ENCODE measurements around the gene MVB12B. TPM values are rescaled to one million over a fixed set of nuclear protein-coding genes. Genes with fewer than 3 reads are reported as not detected.
"Not testable (repeated sequence)": the region's sequence is repeated elsewhere in the genome, so short reads cannot be mapped to it uniquely, and the experiment has no call there.

MVB12B gene
- polyA plus RNA-seq, 2 donors: 2.1 to 2.4 TPM

- H3K36me3 ChIP-seq (ENCODE audit: control insufficient read depth in 2 of 2, insufficient read depth in 2 of 2, low read length in 1 of 2): no peaks in the 10 kb centered on the region
- no peaks in the 10 kb centered on the region for H3K4me1 ChIP-seq (ENCODE audit: control insufficient read depth in 2 of 2, insufficient read depth in 2 of 2, low read length in 1 of 2)
- no peak overlapping the region for H3K4me3 ChIP-seq (ENCODE audit: low read depth in 1 of 2, low read length in 2 of 2)
- WGBS, 2 donors: 65 to 72% methylated on average over 15 of the region's 15 CpGs
- no peaks in the 10 kb centered on the region for H3K9me3 ChIP-seq (ENCODE audit: control insufficient read depth in 2 of 2, insufficient read depth in 1 of 2, low read depth in 1 of 2, low read length in 1 of 2)
- H3K27me3 ChIP-seq (ENCODE audit: control insufficient read depth in 1 of 2, insufficient read depth in 2 of 2, low read length in 2 of 2): no peaks in the 10 kb centered on the region
- no peak overlapping the region for H3K27ac ChIP-seq (ENCODE audit: low read depth in 2 of 2, low read length in 1 of 2)
Measured at GRCh38 chr9:126533926-126534310, 207.3 kb downstream of the MVB12B start.

GRCh38 chr9:126534431-126535186 is 208.0 kb downstream of the MVB12B start:
- 63 to 65% methylated on average over 23 of the region's 23 CpGs for WGBS, 2 donors
- Histone ChIP-seq H3K9me3 (ENCODE audit: control insufficient read depth in 2 of 2, insufficient read depth in 1 of 2, low read depth in 1 of 2, low read length in 1 of 2) (no peaks in the 10 kb centered on the region), H3K36me3 (ENCODE audit: control insufficient read depth in 2 of 2, insufficient read depth in 2 of 2, low read length in 1 of 2) (no peaks in the 10 kb centered on the region), H3K4me1 (ENCODE audit: control insufficient read depth in 2 of 2, insufficient read depth in 2 of 2, low read length in 1 of 2) (no peaks in the 10 kb centered on the region), H3K27me3 (ENCODE audit: control insufficient read depth in 1 of 2, insufficient read depth in 2 of 2, low read length in 2 of 2) (no peaks in the 10 kb centered on the region), H3K27ac (ENCODE audit: low read depth in 2 of 2, low read length in 1 of 2) (no peak overlapping the region), H3K4me3 (ENCODE audit: low read depth in 1 of 2, low read length in 2 of 2) (no peak overlapping the region)

- Histone ChIP-seq H3K36me3 (ENCODE audit: control insufficient read depth in 2 of 2, insufficient read depth in 2 of 2, low read length in 1 of 2) (no peaks in the 10 kb centered on the region), H3K9me3 (ENCODE audit: control insufficient read depth in 2 of 2, insufficient read depth in 1 of 2, low read depth in 1 of 2, low read length in 1 of 2) (no peaks in the 10 kb centered on the region), H3K27ac (ENCODE audit: low read depth in 2 of 2, low read length in 1 of 2) (no peak overlapping the region), H3K27me3 (ENCODE audit: control insufficient read depth in 1 of 2, insufficient read depth in 2 of 2, low read length in 2 of 2) (no peaks in the 10 kb centered on the region), H3K4me1 (ENCODE audit: control insufficient read depth in 2 of 2, insufficient read depth in 2 of 2, low read length in 1 of 2) (no peaks in the 10 kb centered on the region), H3K4me3 (ENCODE audit: low read depth in 1 of 2, low read length in 2 of 2) (no peak overlapping the region)
- WGBS, 2 donors: 83 to 91% methylated on average over 7 of the region's 7 CpGs
Measured at GRCh38 chr9:126536131-126536530, 209.5 kb downstream of the MVB12B start.

- Histone ChIP-seq H3K4me1 (ENCODE audit: control insufficient read depth in 2 of 2, insufficient read depth in 2 of 2, low read length in 1 of 2) (no peaks in the 10 kb centered on the region), H3K36me3 (ENCODE audit: control insufficient read depth in 2 of 2, insufficient read depth in 2 of 2, low read length in 1 of 2) (no peaks in the 10 kb centered on the region), H3K4me3 (ENCODE audit: low read depth in 1 of 2, low read length in 2 of 2) (no peak overlapping the region), H3K27ac (ENCODE audit: low read depth in 2 of 2, low read length in 1 of 2) (no peak overlapping the region), H3K9me3 (ENCODE audit: control insufficient read depth in 2 of 2, insufficient read depth in 1 of 2, low read depth in 1 of 2, low read length in 1 of 2) (no peaks in the 10 kb centered on the region), H3K27me3 (ENCODE audit: control insufficient read depth in 1 of 2, insufficient read depth in 2 of 2, low read length in 2 of 2) (no peaks in the 10 kb centered on the region)
- WGBS, 2 donors: 82 to 87% methylated on average over 11 of the region's 11 CpGs
Measured at GRCh38 chr9:126536841-126537465, 210.3 kb downstream of the MVB12B start.

- no peak overlapping the region for H3K27ac ChIP-seq (ENCODE audit: low read depth in 2 of 2, low read length in 1 of 2)
- no peaks in the 10 kb centered on the region for H3K4me1 ChIP-seq (ENCODE audit: control insufficient read depth in 2 of 2, insufficient read depth in 2 of 2, low read length in 1 of 2)
- H3K4me3 ChIP-seq (ENCODE audit: low read depth in 1 of 2, low read length in 2 of 2): no peak overlapping the region
- no peaks in the 10 kb centered on the region for H3K9me3 ChIP-seq (ENCODE audit: control insufficient read depth in 2 of 2, insufficient read depth in 1 of 2, low read depth in 1 of 2, low read length in 1 of 2)
- H3K36me3 ChIP-seq (ENCODE audit: control insufficient read depth in 2 of 2, insufficient read depth in 2 of 2, low read length in 1 of 2): no peaks in the 10 kb centered on the region
- 91 to 92% methylated on average over 1 of the region's 1 CpG for WGBS, 2 donors
- no peaks in the 10 kb centered on the region for H3K27me3 ChIP-seq (ENCODE audit: control insufficient read depth in 1 of 2, insufficient read depth in 2 of 2, low read length in 2 of 2)
Measured at GRCh38 chr9:126538550-126538949, 211.9 kb downstream of the MVB12B start.

- not testable (repeated sequence) for H3K36me3 ChIP-seq (ENCODE audit: control insufficient read depth in 2 of 2, insufficient read depth in 2 of 2, low read length in 1 of 2); H3K9me3 ChIP-seq (ENCODE audit: control insufficient read depth in 2 of 2, insufficient read depth in 1 of 2, low read depth in 1 of 2, low read length in 1 of 2); H3K27ac ChIP-seq (ENCODE audit: low read depth in 2 of 2, low read length in 1 of 2); H3K27me3 ChIP-seq (ENCODE audit: control insufficient read depth in 1 of 2, insufficient read depth in 2 of 2, low read length in 2 of 2); H3K4me1 ChIP-seq (ENCODE audit: control insufficient read depth in 2 of 2, insufficient read depth in 2 of 2, low read length in 1 of 2); H3K4me3 ChIP-seq (ENCODE audit: low read depth in 1 of 2, low read length in 2 of 2)
- 79 to 83% methylated on average over 9 of the region's 9 CpGs for WGBS, 2 donors
Measured at GRCh38 chr9:126540398-126540797, 213.8 kb downstream of the MVB12B start.

GRCh38 chr9:126543490-126543889 is 216.9 kb downstream of the MVB12B start:
- Histone ChIP-seq H3K4me1 (ENCODE audit: control insufficient read depth in 2 of 2, insufficient read depth in 2 of 2, low read length in 1 of 2) (no peaks in the 10 kb centered on the region), H3K9me3 (ENCODE audit: control insufficient read depth in 2 of 2, insufficient read depth in 1 of 2, low read depth in 1 of 2, low read length in 1 of 2) (no peaks in the 10 kb centered on the region), H3K36me3 (ENCODE audit: control insufficient read depth in 2 of 2, insufficient read depth in 2 of 2, low read length in 1 of 2) (no peaks in the 10 kb centered on the region), H3K4me3 (ENCODE audit: low read depth in 1 of 2, low read length in 2 of 2) (no peak overlapping the region), H3K27ac (ENCODE audit: low read depth in 2 of 2, low read length in 1 of 2) (no peak overlapping the region), H3K27me3 (ENCODE audit: control insufficient read depth in 1 of 2, insufficient read depth in 2 of 2, low read length in 2 of 2) (no peaks in the 10 kb centered on the region)
- 96 to 98% methylated on average over 3 of the region's 3 CpGs for whole genome bisulfite sequencing, 2 donors

GRCh38 chr9:126545106-126545505 is 218.5 kb downstream of the MVB12B start:
- Histone ChIP-seq H3K27me3 (ENCODE audit: control insufficient read depth in 1 of 2, insufficient read depth in 2 of 2, low read length in 2 of 2) (no peaks in the 10 kb centered on the region), H3K36me3 (ENCODE audit: control insufficient read depth in 2 of 2, insufficient read depth in 2 of 2, low read length in 1 of 2) (no peaks in the 10 kb centered on the region), H3K9me3 (ENCODE audit: control insufficient read depth in 2 of 2, insufficient read depth in 1 of 2, low read depth in 1 of 2, low read length in 1 of 2) (no peaks in the 10 kb centered on the region), H3K4me1 (ENCODE audit: control insufficient read depth in 2 of 2, insufficient read depth in 2 of 2, low read length in 1 of 2) (no peaks in the 10 kb centered on the region), H3K27ac (ENCODE audit: low read depth in 2 of 2, low read length in 1 of 2) (no peak overlapping the region), H3K4me3 (ENCODE audit: low read depth in 1 of 2, low read length in 2 of 2) (no peak overlapping the region)
- WGBS, 2 donors: 71 to 81% methylated on average over 7 of the region's 7 CpGs

- WGBS, 2 donors: 74 to 78% methylated on average over 7 of the region's 7 CpGs
- Histone ChIP-seq H3K27ac (ENCODE audit: low read depth in 2 of 2, low read length in 1 of 2) (no peak overlapping the region), H3K9me3 (ENCODE audit: control insufficient read depth in 2 of 2, insufficient read depth in 1 of 2, low read depth in 1 of 2, low read length in 1 of 2) (no peaks in the 10 kb centered on the region), H3K36me3 (ENCODE audit: control insufficient read depth in 2 of 2, insufficient read depth in 2 of 2, low read length in 1 of 2) (no peaks in the 10 kb centered on the region), H3K4me1 (ENCODE audit: control insufficient read depth in 2 of 2, insufficient read depth in 2 of 2, low read length in 1 of 2) (no peaks in the 10 kb centered on the region), H3K27me3 (ENCODE audit: control insufficient read depth in 1 of 2, insufficient read depth in 2 of 2, low read length in 2 of 2) (no peaks in the 10 kb centered on the region), H3K4me3 (ENCODE audit: low read depth in 1 of 2, low read length in 2 of 2) (no peak overlapping the region)
Measured at GRCh38 chr9:126546036-126546435, 219.4 kb downstream of the MVB12B start.

GRCh38 chr9:126548312-126548711 is 221.7 kb downstream of the MVB12B start:
- no peaks in the 10 kb centered on the region for H3K4me1 ChIP-seq (ENCODE audit: control insufficient read depth in 2 of 2, insufficient read depth in 2 of 2, low read length in 1 of 2)
- no peak overlapping the region for H3K27ac ChIP-seq (ENCODE audit: low read depth in 2 of 2, low read length in 1 of 2)
- no peaks in the 10 kb centered on the region for H3K9me3 ChIP-seq (ENCODE audit: control insufficient read depth in 2 of 2, insufficient read depth in 1 of 2, low read depth in 1 of 2, low read length in 1 of 2)
- no peaks in the 10 kb centered on the region for H3K36me3 ChIP-seq (ENCODE audit: control insufficient read depth in 2 of 2, insufficient read depth in 2 of 2, low read length in 1 of 2)
- H3K4me3 ChIP-seq (ENCODE audit: low read depth in 1 of 2, low read length in 2 of 2): no peak overlapping the region
- WGBS, 2 donors: 69 to 77% methylated on average over 7 of the region's 7 CpGs
- no peaks in the 10 kb centered on the region for H3K27me3 ChIP-seq (ENCODE audit: control insufficient read depth in 1 of 2, insufficient read depth in 2 of 2, low read length in 2 of 2)
